GM23338 (cell line): Measurements from ENCODE around the gene PPM1H.

Experiments
- CREB1 ChIP-seq: fragments of 250-450 bp; sonication (Bioruptor Pico); IDR thresholded peaks from 2 replicates; pipeline ENCODE4 v1.5.0; 2020; ENCODE audit warnings: low read depth, mild to moderate bottlenecking, moderate library complexity
- CTCF ChIP-seq, 2 experiments: fragments of 200-600 bp in 1 of 2; sonication (generic) in 1 of 2; conservative IDR thresholded peaks; 2 replicates each; pipeline versions ENCODE4 v1.5.1 to v1.6.1; 2016 to 2017; ENCODE audit warnings: antibody characterized with exemption in 2 of 2, low read depth in 2 of 2, mild to moderate bottlenecking in 2 of 2, moderate library complexity in 1 of 2
- EZH2 ChIP-seq: fragments of 200-600 bp; sonication (generic); IDR thresholded peaks from one replicate; pipeline ENCODE4 v1.8.0; 2017; ENCODE audit warnings: antibody characterized with exemption, mild to moderate bottlenecking, low read depth; ENCODE audit not compliant: unreplicated experiment
- EZH2phosphoT487 ChIP-seq: fragments of 200-600 bp; sonication (generic); IDR thresholded peaks from one replicate; pipeline ENCODE4 v1.8.1; 2018; ENCODE audit warnings: antibody characterized with exemption; ENCODE audit not compliant: unreplicated experiment
- JUNB ChIP-seq: IDR thresholded peaks from one replicate; pipeline ENCODE4 v1.6.1; 2016; ENCODE audit warnings: antibody characterized with exemption; ENCODE audit not compliant: unreplicated experiment
- NANOG ChIP-seq: IDR thresholded peaks from 2 replicates; pipeline ENCODE4 v1.6.1; 2016; ENCODE audit warnings: antibody characterized with exemption, borderline replicate concordance
- POLR2AphosphoS5 ChIP-seq: IDR thresholded peaks from 2 replicates; pipeline ENCODE4 v1.6.1; 2016; ENCODE audit warnings: antibody characterized with exemption, low read depth
- REST ChIP-seq: IDR thresholded peaks from one replicate; pipeline ENCODE4 v1.6.1; 2018; ENCODE audit warnings: antibody characterized with exemption; ENCODE audit not compliant: unreplicated experiment
- ZNF114 ChIP-seq: fragments of 250-450 bp; sonication (Bioruptor Pico); IDR thresholded peaks from 2 replicates; pipeline ENCODE4 v1.5.0; 2020; ENCODE audit warnings: mild to moderate bottlenecking, moderate library complexity
- ZNF462 ChIP-seq: fragments of 250-450 bp; sonication (Bioruptor Pico); IDR thresholded peaks from 2 replicates; pipeline ENCODE4 v1.5.0; 2020; ENCODE audit warnings: mild to moderate bottlenecking, moderate library complexity
- TF ChIP-seq, protein P1 (sequence below): IDR thresholded peaks from 2 replicates; pipeline ENCODE4 v1.6.1; 2016; ENCODE audit warnings: antibody characterized with exemption

DNA sequence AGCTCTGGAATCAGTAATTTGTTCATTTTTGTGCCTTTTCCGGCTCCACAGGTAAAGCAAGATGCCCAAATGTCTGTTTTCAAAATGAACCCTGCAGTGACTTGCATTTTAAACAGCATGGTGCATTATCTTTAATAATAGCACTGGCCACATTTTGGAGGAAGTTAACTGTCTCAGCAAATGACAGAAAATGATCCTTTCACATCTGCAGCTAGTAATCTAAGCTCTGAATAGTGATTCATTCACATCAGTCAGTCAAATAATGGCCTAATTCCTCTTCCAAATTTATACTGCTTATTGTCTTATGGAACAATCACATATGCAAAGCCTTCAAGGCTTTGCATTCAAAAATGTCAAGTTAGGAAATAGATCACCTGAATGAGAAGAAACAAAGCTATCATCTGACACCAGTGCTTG is 75.6 kb downstream of the PPM1H start:
- TF ChIP-seq CTCF (conservative IDR thresholded peaks at IDR 0.05; ENCODE audit: low read depth in 2 of 2) (no peak), CREB1 (CRISPR knock-in tag) (no peak), REST (no peak), NANOG (no peak), POLR2AphosphoS5 (no peak), EZH2phosphoT487 (no peak), EZH2 (no peak), JUNB (no peak), ZNF114 (CRISPR knock-in tag) (no peak), ZNF462 (CRISPR knock-in tag) (no peak)
- TF ChIP-seq, protein P1, sequence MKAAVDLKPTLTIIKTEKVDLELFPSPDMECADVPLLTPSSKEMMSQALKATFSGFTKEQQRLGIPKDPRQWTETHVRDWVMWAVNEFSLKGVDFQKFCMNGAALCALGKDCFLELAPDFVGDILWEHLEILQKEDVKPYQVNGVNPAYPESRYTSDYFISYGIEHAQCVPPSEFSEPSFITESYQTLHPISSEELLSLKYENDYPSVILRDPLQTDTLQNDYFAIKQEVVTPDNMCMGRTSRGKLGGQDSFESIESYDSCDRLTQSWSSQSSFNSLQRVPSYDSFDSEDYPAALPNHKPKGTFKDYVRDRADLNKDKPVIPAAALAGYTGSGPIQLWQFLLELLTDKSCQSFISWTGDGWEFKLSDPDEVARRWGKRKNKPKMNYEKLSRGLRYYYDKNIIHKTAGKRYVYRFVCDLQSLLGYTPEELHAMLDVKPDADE = no peak
